GM10248 (cell line): Measurements from ENCODE around the gene FKBP6.

ENCODE experiments used
- CTCF ChIA-PET: fragments of 300-600 bp; sonication (Branson Sonifier 250); formaldehyde crosslinking; extraction: SDS; loops from one replicate; lab custom pipeline; 2021; ENCODE audit warnings: antibody characterized with exemption; lab: Yijun Ruan, JAX
- POLR2A ChIA-PET: fragments of 350-650 bp; sonication (Branson Sonifier 250); formaldehyde crosslinking; extraction: SDS; loops from one replicate; lab custom pipeline; 2020; ENCODE audit warnings: antibody characterized with exemption; lab: Yijun Ruan, JAX
- DNase-seq: peaks from one replicate; pipeline ENCODE4 v3.0.0; 2012; ENCODE audit errors: extremely low spot score
- TF ChIP-seq, protein P1 (sequence below): IDR thresholded peaks from 2 replicates; pipeline ENCODE4 v1.5.1; 2012; ENCODE audit warnings: mild to moderate bottlenecking, low read depth; ENCODE audit errors: extremely low read depth, missing control alignments, control extremely low read depth

Gene FKBP6

DNA sequence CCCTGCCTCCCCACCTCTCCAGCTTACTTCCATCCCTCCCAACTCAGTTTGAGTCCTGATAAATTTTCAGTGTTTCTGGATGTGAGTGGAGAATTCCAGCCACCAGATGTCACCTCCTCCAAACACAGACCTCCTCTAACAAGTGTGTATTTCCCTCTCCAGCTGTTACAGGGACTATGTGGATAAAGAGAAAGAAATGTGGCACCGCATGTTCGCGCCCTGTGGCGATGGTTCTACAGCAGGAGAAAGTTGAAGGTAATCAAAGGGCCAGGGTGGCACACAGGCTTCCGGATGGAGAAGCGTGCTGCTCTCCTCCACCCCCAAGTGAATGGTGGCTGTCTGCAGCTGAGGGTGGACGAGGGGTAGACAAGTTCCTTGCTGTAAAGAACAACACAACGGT lies 14.7 kb downstream of the FKBP6 start:
- CTCF ChIA-PET: interaction anchor here (0.9 to 1.5 kb wide), 4 partner anchors 10 to 109 kb away, joined by 3 to 5 read pairs (median 3); no protein-coding TSS in a partner anchor
- TF ChIP-seq, protein P1, sequence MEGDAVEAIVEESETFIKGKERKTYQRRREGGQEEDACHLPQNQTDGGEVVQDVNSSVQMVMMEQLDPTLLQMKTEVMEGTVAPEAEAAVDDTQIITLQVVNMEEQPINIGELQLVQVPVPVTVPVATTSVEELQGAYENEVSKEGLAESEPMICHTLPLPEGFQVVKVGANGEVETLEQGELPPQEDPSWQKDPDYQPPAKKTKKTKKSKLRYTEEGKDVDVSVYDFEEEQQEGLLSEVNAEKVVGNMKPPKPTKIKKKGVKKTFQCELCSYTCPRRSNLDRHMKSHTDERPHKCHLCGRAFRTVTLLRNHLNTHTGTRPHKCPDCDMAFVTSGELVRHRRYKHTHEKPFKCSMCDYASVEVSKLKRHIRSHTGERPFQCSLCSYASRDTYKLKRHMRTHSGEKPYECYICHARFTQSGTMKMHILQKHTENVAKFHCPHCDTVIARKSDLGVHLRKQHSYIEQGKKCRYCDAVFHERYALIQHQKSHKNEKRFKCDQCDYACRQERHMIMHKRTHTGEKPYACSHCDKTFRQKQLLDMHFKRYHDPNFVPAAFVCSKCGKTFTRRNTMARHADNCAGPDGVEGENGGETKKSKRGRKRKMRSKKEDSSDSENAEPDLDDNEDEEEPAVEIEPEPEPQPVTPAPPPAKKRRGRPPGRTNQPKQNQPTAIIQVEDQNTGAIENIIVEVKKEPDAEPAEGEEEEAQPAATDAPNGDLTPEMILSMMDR: no peak
- POLR2A ChIA-PET: no interaction called here
- no peak for DNase-seq

DNA sequence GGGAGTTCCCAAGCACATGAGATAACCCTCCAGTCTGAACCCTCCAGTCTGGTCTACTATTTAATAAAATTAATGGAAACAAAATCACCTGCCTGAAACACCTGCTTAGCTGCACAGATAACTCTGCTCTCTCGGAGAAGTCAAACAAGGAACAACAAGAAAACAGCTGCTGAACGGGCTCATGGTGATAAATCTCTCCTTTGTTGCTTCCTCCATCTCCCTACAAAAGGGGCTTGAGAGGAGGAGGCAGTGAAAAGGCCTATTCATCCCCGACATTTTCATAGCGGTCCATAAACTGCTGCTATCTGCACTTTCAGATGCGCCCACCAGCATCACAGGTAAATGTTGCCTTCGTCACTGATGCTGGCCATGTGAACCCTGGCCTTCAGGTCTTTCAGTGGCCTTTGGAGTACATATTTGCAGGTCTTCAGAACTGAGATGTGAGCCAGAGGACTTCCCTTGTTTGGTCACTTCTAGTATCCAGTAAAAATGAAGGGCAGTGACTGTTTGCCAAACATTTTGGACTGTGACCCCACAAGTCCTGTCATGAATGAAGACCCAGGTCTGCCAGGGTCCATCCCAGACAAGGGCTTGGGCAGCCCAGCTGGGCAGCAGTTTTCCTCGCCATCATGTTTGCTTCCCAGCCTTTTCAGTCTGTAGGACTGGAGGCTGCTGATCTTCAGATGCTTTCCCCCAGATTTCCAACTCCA lies 15.9 kb downstream of the FKBP6 start:
- DNase-seq: no peak
- ChIA-PET POLR2A (no interaction called here), CTCF (no interaction called here)
- TF ChIP-seq, protein P1: no peak

DNA sequence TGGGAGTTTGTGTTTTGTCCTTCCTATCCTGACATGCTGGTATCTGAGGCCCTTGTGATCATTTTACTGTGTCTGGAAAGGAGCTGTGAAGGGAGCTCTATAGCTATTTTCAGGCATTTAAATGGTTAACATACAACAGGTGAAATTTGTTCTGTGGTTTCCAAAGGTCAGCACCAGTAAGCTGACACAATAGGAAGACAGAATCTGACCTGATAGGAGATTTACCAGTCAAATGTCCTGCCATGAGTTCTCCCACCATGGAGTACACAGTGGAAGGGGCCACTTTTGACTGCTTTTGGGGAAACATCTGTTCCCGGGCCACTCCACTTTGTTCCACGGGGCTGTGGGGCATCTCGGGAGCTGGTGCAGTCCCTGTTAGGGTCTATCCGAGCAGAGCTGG lies 17.6 kb downstream of the FKBP6 start:
- POLR2A ChIA-PET: no interaction called here
- TF ChIP-seq, protein P1: no peak
- CTCF ChIA-PET: interaction anchor here (1.7 to 2.6 kb wide), 2 partner anchors 9 to 106 kb away, joined by 4 to 7 read pairs; no protein-coding TSS in a partner anchor
- no peak for DNase-seq

DNA sequence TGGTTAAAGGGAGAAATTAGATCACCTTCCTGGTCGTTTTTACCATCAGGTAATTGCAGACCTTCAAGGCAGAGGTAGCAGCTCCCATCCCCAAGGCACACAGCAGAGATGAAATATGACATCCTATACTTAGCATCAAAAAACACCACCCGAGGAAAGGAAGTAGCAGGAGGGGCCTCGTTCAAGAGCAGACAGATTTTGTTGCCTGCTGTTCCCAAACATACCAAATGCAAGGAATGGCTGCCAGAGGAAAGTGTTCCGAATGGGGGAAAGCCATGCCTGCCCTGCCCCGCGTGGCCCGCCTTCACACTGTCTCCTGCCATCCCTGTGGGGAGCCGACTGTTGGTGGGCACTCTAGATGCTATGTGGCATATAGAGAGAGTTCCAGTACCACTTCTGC lies 18.0 kb downstream of the FKBP6 start:
- POLR2A ChIA-PET: no interaction called here

DNA sequence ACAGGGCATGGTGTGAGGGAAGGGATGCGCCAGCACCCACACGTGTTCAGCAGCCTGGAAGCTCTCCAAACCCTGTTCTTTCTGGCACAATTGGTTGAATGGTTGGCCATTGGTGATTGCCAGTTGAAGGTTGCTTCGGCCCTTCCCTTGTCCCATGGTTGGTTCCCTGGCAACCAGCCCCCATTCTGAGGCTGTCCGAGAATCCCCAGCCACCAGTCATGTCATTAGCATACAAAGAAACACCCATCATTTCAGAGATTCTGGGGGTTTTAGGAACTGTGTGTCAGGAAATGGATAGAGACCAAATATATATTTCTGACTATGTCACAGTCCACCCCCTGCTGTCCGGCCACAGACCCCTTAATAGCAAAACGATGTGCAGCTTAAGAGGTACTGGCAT lies 21.8 kb downstream of the FKBP6 start:
- CTCF ChIA-PET: no interaction called here
- POLR2A ChIA-PET: no interaction called here
- DNase-seq: no peak
- TF ChIP-seq, protein P1: no peak

More for the DNA sequence above, 18.0 kb downstream of the FKBP6 start:
- CTCF ChIA-PET: interaction anchor here (1.7 to 2.6 kb wide), 2 partner anchors 10 to 106 kb away, joined by 4 to 7 read pairs; no protein-coding TSS in a partner anchor
- DNase-seq: no peak
- TF ChIP-seq, protein P1: no peak

DNA sequence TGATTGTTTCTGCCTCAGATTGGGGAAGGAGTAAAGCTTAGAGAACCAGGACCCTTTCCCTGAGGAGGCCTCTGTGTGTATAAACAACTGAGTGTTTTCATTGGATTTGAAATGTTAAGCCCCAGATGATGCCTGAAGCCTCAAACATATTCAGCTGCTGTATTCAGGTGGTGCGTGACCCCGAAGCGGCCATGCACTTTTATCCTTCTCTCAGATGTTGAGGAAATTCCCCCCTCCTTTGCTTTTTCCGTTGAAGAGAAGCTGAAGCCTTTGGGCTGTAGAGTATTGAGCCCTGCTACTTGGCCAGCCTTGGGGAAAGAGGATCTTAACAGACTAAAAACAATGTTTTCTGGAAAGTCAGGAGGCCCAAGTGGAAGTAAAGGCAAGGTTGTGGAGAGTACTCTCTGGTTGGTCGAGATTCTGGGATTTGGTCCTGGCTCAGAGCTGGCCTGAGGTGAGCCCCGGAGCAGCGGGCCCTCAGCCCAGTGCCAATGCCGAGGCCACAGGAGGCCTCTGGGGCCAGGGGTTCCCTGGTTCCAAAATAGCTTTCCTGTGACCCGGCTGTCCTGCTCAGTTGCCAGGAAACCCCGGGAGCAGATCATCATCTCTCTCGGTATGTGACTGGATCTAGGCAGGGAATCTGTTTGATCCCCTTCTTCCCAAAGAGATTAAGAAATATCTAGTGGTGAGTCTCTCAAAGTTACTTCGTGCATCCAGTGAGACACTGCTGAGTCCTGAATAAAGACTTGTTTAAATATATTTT lies 22.5 kb downstream of the FKBP6 start:
- ChIA-PET POLR2A (no interaction called here), CTCF (no interaction called here)
- DNase-seq: no peak
- TF ChIP-seq, protein P1: no peak
